GM19397 (cell line): ENCODE data around the gene TALDO1.

Experiments used
- ATAC-seq: cut with Tn5 transposase; IDR thresholded peaks from one replicate; pipeline ENCODE4 v1.9.1; 2021; ENCODE audit warnings: mild to moderate bottlenecking, moderate library complexity; ENCODE audit not compliant: unreplicated experiment

Gene TALDO1

DNA sequence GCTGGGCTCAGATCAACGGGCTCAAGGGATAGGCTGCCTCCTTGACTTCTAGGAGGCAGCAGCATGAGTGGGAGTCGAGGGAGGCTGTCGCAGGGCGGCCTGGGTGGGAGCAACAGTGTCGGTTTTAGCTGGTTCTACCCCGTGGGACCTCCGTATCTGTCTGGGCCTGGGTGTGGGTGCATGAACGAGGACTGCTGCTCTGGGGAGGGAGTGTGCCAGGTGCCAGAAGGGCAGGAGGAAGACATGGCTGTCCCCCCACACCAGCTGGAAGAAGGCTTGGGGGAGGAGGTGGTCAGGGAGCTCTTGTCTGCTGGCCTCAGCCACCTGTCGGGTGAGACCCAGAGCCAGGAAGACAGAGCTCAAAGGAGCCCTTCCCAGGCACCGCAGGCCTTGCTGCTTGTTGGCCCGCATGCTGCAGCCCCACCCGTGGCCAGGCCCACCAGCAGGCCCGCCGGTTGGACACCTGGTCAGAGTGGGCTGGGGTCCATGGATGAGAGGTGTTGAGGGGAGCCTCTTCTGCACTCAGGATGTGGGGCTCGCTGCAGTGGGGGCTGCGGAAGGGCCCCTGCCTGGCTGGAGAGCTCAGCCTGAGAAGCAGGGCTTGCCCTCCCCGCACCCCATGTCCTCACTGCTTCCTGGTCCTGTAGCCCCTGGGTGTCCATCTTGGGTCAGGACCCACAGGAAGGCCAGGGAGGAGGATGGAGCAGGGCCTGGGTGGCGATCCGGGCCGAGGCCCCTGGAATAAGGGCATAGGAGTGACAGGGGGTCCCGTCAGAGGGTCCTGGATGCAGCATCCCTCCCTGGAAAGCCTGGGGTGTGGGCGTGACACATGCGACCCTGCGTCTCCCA lies 39.2 kb downstream of the TALDO1 start:
- no peak for ATAC-seq

DNA sequence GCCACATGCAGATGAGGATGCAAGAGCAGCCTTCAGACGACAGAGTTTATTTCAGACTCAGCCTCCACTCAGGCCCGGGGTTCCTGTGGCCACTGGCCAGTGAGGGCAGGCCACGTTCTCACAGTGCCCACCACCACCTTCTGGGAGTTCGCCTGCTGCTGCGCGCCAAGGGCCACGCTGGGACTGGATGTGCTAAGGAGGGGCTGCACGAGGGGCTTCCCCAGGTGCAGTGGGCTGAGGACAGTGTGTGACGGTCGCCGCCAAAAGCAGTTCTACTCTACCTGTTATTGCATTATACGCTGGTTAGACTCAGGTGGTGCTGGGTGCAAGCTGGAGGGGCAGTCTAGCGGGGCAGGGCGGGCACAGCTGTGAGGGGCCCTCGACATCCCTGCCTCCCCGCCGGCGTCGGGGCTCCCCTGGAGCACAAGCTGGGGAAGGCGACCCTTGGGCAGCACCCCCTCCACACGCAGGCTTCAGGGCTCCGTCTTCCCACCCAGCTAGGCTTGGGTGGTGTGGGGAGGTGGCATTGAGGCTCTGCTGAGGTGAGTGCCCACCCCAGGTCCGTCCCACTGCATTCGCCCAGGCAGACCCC lies 39.9 kb downstream of the TALDO1 start:
- no peak for ATAC-seq

GRCh38 chr11:788009-788640 lies 40.9 kb downstream of the TALDO1 start:
- ATAC-seq = no peak

DNA sequence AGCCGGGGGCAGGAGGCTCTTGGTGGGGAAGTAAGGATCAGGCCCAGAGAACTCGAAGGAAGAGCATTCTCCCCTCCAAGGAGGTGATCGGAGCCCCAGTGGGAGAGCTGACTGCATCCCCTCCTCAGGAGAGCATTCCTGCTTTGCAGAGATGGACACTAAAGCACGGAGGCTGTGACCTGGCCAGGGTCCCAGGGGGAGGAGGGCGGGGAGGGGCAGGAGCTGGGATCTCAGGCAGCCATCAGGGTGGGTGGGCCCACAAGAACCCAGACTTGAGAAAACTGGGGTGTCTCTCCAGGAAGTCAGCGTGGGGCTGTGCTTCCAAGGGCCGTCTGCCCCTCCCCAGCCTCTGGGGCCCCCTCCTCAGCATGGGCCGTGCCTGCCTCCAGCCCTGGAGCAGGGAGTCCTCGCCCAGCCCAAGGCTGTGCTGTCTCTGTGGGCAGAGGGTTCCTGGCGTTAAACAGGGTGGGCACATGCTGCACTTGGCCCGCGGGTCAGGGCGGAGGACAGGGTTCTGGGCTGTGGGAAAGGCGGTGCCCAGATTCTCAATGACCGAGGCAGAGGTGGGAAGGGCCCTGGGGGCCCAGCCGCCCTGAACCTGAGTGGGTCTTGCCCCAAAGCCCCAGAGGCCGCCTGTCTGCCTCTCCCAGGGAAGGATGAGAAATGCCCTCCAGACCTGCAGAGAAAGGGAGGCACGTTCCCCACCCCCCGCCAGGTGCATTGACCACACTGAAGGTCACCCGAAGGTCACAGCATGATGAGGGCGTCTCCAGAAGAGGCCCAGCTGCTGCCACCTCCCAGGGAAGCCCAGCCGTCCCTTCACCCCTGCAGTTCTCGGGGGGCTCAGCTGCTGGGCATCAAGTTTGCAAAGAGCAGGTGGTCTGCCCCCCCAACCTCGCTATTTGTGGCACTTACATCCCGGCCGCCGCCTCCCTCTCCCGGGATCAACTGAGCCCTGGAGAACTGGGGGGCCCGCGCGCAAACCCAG lies 42.0 kb downstream of the TALDO1 start:
- no peak for ATAC-seq

- ATAC-seq = no peak
These were observed 42.7 kb downstream of the TALDO1 start, which contains the start of gene CEND1 for GRCh38 chr11:789943-790342. TSS of gene CEND1 (minus strand) at chr11:790090. CDS start at chr11:788576, 1,514 bp downstream.

GRCh38 chr11:790721-791564 lies 43.7 kb downstream of the TALDO1 start:
- ATAC-seq = no peak

DNA sequence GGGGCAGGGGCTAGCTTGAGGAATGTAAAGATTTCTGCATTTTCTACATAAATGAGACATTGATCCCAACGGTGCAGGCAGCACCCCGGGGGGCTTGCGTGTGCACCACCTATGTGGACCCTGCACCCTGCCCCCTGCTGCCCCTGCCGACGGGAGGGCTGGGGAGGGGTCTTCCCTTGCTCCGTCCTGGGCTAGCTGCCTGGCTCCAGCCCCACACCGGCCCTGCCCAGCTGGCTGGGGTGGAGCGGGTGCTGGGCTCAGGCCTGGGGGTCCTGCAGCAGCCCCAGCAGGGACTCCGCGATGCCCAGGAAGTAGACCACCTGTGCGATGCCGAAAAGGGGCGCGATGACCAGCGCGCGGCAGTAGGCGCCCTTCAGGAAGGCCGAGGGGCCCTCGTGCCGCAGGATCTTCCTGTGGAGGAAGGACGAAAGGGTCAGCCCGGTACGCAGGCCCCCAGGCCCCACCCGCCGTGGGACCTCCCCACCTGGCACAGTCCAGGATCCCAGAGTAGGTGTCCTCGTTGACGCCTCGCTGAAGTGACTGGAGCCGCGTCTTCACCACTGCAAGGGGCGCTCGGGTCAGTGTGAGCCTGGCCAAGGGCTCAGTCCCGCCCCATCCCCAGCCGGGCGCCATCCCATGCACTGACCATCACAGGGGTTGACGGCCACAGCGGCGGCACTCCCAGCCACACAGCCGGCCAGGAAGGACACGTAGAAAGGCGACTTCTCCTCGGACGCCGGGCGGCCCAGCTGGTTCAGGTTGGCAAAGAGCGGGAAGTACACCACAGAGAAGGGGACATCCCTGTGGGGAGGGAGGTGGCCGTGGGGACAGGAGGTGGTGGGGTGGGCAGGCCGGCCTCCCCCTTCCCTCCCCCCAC lies 44.6 kb downstream of the TALDO1 start:
- ATAC-seq = no peak

DNA sequence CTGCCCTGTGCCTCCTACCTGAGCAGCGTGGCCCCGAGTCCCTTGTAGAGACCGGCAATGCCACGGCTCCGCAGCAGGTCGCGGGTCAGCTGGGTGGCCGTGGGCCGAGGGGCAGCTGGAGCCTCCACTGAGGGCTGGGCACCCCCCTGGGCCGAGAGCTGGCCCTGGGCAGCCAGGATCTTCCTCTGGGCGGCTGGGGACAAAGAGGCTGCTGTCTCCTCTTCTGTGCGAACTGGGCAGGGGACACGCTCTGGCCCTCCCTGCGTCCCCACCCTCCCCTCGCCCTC lies 45.2 kb downstream of the TALDO1 start:
- no peak for ATAC-seq

GRCh38 chr11:792873-793272 lies 45.6 kb downstream of the TALDO1 start:
- ATAC-seq = no peak

DNA sequence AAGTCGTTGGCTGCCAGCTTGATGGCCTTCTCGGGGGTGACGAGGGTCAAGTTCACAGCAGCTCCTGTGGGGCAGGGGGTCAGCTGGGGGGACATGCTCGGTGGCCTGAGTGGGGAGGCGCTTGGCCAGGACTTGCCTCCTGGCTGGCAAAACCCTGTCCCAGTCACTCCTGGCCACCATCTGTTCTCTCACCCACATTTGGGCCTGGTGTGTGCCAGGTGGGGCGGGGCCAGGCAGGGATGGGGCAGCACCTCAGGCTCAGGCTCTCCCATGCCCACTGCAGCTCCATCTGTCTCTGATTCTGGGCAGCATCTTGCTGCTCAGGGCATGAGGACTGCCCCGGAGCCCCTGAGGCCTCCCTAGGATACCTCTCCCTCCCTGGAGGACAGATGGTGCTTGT lies 46.3 kb downstream of the TALDO1 start:
- no peak for ATAC-seq

- no peak for ATAC-seq
These were observed 46.9 kb downstream of the TALDO1 start for GRCh38 chr11:794013-794765.

DNA sequence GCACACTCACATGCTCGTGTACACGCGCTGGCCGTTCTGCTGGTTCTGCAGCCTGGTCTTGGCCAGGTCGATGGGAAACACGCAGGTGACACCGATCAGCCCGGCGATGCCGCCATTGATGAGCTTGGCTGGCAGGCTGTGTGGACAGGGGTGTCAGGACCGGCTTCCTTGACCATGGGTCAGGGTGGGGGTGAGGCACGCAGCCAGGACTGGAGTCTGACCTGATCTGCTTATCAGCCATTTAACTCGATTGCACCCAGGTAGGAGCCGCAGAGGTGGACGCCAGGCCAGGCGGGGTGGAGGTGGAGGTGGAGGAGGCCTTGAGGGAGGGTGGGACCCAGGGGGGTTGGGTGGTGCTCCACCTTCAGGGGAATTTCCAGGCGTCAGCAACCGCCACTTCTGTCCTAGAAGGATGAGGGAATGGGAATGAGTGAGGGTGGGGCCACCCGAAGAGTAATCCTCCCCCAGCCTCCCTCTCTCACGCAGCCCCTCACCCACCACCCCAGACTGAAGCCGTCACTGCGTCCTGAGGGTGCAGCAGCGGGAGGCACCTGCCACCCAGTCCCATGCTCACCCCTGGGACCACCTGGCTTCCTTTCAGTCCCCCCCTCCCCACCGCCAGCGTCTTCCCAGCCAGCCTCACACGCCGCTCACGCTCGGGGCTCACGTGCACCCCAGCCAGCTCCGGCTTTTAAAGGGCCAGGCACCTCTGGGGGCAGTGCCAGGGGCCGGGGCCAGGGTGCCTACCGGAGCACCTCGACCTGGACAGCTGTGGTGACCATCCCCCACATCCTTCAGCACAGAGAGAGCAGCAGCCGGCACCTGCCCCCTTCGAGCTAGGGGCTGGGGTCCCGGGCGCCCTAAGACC lies 47.7 kb downstream of the TALDO1 start:
- ATAC-seq = no peak

DNA sequence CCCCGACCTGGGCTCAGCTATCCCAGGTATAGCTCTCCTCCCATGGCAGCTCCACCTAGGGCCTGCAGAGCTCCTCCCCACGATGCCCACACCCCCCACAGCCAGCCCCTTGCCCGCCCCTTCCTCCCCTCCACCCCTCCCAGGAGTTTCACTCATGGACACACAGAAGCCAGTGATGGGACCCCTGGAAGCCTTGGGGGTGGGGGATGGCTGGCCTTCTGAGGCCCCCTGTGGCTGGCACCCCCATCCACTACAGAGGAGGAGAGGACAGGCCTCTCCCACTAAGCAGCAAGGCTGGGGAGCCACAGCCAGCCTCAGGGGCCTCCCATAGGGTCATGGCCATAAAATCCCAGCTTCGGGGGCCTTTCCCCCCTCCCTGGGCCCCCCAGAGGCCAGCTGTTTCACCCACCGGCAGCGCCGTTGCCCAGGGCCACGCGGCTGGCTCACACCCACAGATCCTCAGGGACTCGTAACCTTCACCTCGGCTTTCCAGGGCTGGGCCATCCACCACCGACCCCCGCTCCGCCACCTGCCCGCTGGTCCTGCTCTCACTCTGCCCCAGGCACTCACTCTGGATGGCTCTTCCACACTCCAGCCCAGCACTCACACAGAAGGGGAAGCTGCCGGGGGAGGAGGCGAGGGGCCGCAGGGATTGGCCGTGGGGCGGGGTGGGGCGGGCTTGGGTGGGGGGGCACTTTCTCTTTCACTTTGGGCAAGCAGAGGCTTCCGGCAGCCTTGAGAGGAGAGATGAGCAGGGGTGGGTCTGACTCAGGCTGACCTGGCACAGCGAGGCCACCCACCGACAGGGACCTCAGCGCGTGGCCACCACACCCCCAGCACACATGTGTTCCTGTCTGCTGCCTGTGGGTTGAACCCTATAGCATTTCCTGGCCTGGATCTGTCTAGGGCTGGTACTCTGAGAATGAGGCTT lies 48.6 kb downstream of the TALDO1 start:
- no peak for ATAC-seq

GRCh38 chr11:796565-797295 lies 49.5 kb downstream of the TALDO1 start:
- ATAC-seq = no peak

- peak; percentile 35 for ATAC-seq
These were observed 50.2 kb downstream of the TALDO1 start for GRCh38 chr11:797296-798092.
